ENCODE measurements around the gene GNAZ. TPM values are rescaled to one million over a fixed set of nuclear protein-coding genes. Genes with fewer than 3 reads are reported as not detected.

The GNAZ gene
- total RNA-seq, 1 donor from 2014 or later, result 13.7 TPM

DNA sequence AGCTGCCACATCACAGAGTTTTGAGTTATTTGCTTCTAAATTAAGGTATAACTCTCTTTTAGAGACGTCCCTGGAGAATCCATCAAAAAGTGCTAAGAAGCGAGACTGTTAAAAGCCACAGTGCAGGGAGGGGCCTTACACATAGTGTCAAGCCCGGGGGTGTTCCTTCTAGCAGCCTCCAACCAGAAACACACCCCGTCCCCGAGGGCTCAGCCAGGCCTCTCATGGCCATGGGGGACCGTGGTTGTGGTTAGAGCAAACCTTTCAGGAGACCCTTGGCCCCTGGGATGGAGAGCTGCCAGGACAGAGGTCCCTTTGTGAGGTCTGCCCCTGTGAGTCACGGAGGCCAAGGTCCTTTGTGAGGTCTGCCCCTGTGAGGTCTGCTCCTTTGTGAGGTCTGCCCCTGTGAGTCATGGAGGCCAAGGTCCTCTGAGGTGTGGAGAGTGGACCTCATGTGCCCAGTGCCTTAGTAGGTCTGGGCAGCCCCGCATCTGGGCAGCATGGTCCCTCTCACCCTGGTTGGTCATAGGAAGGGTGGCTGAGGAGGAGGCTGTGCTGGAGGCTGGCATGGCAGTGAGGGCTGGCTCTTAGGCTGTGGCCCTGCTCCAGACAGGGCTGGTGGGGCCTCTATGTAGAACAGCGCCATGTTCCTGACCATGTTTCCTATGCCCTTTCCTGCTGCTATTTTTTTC lies 5.4 kb downstream of the GNAZ start:
- H3K4me1 ChIP-seq, result peaks cover 2 to 5% of the 10 kb centered on the region in 2 donors
- no peaks in the 10 kb centered on the region for H3K36me3 ChIP-seq
- H3K27me3 ChIP-seq, result no peaks in the 10 kb centered on the region
- H3K27ac ChIP-seq, result no peak overlapping the region
- TF ChIP-seq, protein P1, sequence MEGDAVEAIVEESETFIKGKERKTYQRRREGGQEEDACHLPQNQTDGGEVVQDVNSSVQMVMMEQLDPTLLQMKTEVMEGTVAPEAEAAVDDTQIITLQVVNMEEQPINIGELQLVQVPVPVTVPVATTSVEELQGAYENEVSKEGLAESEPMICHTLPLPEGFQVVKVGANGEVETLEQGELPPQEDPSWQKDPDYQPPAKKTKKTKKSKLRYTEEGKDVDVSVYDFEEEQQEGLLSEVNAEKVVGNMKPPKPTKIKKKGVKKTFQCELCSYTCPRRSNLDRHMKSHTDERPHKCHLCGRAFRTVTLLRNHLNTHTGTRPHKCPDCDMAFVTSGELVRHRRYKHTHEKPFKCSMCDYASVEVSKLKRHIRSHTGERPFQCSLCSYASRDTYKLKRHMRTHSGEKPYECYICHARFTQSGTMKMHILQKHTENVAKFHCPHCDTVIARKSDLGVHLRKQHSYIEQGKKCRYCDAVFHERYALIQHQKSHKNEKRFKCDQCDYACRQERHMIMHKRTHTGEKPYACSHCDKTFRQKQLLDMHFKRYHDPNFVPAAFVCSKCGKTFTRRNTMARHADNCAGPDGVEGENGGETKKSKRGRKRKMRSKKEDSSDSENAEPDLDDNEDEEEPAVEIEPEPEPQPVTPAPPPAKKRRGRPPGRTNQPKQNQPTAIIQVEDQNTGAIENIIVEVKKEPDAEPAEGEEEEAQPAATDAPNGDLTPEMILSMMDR (IDR thresholded peaks at IDR 0.05), result no peak
- no peak for DNase-seq (ENCODE audit: low spot score in 2 of 2)
- H3K9me3 ChIP-seq, result no peaks in the 10 kb centered on the region
- intact Hi-C loops (cut with DNase I), result no loop called here
- H3K4me3 ChIP-seq, result no peak overlapping the region

GRCh38 chr22:23076896-23077572 lies 6.7 kb downstream of the GNAZ start:
- intact Hi-C loops (cut with DNase I), result no loop called here
- no peak for DNase-seq (ENCODE audit: low spot score in 2 of 2)
- TF ChIP-seq, protein P1 (IDR thresholded peaks at IDR 0.05), result no peak
- H3K9me3 ChIP-seq, result no peaks in the 10 kb centered on the region
- H3K27ac ChIP-seq, result no peak overlapping the region
- H3K4me3 ChIP-seq, result no peak overlapping the region
- no peaks in the 10 kb centered on the region for H3K4me1 ChIP-seq
- no peaks in the 10 kb centered on the region for H3K36me3 ChIP-seq
- no peaks in the 10 kb centered on the region for H3K27me3 ChIP-seq

DNA sequence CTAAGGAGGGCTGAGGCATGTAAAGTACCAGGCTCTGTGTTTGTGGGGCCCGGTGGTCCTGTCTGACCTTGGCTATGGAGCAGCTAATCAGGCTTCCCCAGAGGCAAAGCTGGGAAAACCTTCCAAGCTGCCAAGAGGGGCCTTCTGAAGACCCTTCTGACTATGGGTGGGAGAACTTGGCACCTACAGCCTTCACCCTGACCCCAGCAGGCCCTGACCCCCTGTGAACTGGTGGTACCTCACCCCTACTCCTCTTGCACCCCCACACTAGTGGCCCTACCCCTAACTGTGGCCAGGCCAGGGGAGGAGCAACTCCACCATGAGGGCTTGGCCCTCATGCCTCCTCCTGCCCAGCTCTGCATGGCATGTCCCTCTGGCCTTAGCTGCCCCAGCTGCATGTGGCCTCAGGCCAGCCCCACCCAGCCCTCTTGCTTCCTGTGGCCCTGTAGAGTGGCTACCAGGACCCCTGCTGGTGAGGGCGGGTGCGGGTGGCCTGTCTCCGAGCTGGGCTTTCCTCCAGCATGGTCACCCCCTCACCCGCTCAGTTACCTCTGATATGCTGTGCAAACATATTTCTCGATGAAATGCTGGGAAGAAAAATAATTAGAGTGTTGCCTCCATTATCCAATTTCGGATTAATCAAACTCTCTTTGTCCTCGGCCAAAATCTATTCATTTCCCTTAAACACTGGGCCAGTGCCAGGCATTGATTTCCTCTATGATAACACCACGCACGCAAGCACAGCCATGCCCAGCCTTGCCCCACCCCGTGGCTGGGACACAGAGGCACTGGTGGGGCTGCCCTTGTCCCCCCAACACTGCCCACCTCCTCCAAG lies 7.5 kb downstream of the GNAZ start:
- no peak for DNase-seq (ENCODE audit: low spot score in 2 of 2)
- Histone ChIP-seq H3K4me3 (no peak overlapping the region), H3K27ac (no peak overlapping the region), H3K27me3 (no peaks in the 10 kb centered on the region), H3K4me1 (no peaks in the 10 kb centered on the region), H3K36me3 (no peaks in the 10 kb centered on the region), H3K9me3 (no peaks in the 10 kb centered on the region)
- TF ChIP-seq, protein P1 (IDR thresholded peaks at IDR 0.05), result no peak
- intact Hi-C loops (cut with DNase I), result no loop called here

- Histone ChIP-seq H3K4me3 (no peak overlapping the region), H3K36me3 (no peaks in the 10 kb centered on the region), H3K9me3 (no peaks in the 10 kb centered on the region), H3K27me3 (no peaks in the 10 kb centered on the region), H3K4me1 (no peaks in the 10 kb centered on the region), H3K27ac (no peak overlapping the region)
- TF ChIP-seq, protein P1 (IDR thresholded peaks at IDR 0.05), result no peak
- intact Hi-C loops (cut with DNase I), result no loop called here
- no peak for DNase-seq (ENCODE audit: low spot score in 2 of 2)
Observed at GRCh38 chr22:23078462-23078787, 8.1 kb downstream of the GNAZ start.

- Histone ChIP-seq H3K36me3 (no peaks in the 10 kb centered on the region), H3K27me3 (no peaks in the 10 kb centered on the region), H3K27ac (no peak overlapping the region), H3K4me1 (no peaks in the 10 kb centered on the region), H3K9me3 (no peaks in the 10 kb centered on the region), H3K4me3 (no peak overlapping the region)
- TF ChIP-seq, protein P1 (IDR thresholded peaks at IDR 0.05), result no peak
- intact Hi-C loops (cut with DNase I), result no loop called here
- no peak for DNase-seq (ENCODE audit: low spot score in 2 of 2)
Observed at GRCh38 chr22:23079240-23079768, 9.0 kb downstream of the GNAZ start.

All from ascending aorta (tissue), 2 donors.